HG03103 (cell line): Measurements from ENCODE around the gene MSLN.

ENCODE experiments used
- ATAC-seq: cut with Tn5 transposase; IDR thresholded peaks from one replicate; pipeline ENCODE4 v1.9.1; 2021; ENCODE audit warnings: low read depth; ENCODE audit not compliant: unreplicated experiment

Gene MSLN

DNA sequence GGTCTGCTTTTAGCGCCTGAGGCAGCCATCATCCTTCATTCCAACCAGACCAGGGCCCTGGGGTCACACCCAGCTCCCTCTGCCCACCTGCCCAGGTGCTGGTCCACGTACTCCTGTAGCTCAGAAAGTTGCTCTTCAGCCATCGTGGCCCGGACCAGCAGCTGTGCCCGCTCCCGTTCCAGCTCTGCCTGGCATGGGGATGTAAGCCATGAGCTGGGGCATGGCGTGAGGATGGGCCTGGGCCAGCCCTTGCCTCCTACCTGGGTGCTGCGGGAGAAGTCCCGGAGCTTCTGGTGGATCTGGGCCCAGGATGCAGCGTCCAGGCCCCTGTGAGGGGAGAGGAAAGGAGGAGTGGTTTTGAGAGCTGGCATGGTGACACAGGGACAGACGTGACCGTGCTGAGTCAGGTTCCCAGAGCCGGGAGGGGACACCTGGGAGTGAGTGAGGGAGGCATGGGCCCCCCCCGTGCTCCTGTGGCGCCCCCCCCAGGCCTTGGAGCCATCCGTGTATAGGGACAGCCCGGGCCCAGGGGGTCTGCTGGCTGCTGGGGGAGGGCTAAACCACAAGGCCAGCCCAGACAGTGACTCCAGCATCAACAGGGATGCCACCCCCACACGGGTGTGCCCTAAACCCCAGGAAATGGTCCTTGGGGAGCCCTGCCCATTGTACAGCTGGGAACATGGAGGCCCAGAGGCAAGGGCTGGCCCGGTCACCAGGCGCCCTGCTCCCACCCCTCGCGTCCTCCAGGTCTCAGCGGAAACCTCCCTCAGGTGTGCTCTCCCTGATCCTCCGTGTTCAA, 37.5 kb upstream of the MSLN start:
- no peak for ATAC-seq

DNA sequence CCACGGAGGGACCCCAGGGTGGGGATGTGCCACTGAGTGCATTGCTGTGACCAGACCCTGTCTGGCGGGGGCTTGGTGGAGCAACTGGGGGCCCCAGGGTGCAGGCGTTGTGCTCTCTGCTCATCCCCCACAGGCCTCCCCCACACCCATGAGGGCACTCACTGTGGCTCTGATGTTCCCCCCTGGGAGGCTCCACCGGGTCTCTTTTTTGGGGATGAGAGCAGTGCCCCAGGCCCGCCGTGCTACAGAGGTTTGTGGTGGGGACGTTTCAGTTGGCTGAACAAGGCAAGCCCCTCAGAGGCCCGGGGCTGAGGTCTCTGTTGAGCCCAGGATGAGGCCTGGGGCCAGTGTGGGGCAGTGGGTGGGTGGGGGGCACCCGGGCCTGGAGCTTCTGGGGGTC, 36.8 kb upstream of the MSLN start:
- no peak for ATAC-seq

DNA sequence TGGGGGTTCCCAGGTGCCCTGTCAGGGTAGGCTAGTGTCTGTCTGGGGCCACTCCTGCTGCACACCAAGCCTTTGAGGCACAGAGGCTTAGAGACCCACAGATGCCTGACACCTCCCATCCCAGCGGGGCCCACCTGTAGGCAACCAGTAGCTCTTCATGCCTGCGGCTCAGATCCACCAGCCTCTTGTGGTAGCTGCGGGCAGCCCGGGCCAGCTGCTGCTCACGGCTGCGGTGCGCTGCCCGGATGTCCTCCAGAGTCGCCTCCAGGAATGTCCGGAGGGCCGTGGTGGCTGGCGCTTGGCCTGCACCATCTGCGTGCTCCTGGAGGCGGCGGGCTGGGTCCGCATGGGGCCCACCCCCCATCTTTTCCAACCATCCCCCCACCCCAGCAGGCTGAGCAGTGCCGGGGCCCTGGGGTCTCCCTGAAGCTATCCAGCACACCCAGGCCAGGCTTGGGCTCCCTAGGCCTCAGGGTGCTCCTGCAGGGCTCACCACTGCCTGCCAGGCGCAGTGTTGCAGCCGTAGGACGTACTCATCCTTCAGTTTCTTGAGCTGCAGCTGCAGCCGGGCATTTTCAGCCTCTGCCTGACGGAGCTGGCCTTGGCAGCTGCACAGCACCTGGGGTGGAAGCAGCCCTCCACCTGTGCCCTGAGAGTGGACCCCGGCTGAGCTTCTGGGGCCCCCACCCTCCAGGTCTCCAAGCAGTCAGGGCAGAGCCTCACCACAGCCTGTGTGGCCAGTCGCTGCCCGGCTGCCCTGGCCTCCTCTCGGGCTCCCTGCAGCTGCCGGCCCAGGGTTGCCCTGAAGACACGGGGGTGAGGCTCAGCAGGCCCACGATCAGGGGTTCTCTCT, 36.1 kb upstream of the MSLN start:
- ATAC-seq, result no peak

DNA sequence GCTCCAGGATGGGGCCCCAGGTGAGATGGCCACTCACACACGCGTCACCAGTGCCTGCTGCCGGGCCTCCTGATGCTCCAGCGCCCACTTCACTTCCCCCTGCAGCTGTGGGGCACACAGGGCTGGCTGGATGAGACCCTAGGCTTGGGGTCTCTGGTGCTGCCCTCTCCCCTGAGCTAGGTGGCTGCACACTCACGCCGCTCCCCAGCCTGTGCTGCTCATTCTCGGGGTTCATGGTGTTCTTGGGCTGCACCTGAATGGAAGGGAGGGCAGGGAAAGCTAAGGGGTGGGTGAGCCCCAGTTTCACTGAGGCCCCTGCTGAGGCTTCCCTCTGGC, 35.5 kb upstream of the MSLN start:
- no peak for ATAC-seq

DNA sequence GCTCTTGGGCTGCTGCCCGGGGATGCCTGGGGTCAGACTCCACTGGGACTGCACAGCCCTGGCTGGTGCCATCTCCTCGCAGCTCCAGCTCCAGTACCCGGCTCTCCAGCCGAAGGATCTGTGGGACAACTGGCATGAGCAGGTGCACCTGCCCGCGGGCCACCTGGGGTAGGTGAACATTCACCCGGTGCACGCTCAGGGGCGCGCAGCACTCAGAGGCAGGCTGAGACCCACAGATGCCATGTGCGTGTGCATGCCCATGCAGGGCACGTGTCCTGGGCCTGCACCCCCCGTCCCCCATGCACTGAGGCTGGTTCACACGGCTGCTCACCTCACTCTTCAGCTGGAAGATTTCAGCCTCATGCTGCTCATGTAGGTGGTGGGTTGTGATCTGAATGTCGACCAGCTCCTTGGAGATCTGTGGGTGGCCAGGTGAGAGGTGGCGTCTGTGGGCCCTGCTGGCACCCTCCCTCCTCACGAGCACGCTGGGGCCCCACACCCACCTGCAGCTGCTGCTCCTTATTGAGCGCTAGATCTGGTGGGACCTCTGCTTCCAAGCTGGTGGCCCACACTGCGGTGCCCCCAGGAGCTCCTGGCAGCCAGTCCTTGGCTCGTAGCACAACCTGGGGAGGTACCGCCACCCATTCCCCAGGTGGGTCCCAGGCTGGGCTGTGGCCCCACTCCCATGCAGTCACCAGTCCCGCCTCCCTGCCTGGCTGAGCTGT, 34.9 kb upstream of the MSLN start:
- no peak for ATAC-seq

DNA sequence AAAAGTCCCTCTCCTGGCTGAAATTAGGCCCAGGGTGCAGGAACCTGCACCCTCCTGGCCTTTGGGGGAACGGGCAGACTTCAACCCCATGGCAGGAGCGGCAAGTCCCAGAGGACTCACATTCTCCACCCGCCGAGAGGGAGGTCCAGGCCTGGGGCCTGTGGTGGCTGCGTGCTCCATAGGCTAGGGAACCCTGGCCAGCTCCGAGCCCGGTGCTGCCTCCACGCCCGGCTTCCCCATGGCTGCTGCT, 34.4 kb upstream of the MSLN start:
- no peak for ATAC-seq

DNA sequence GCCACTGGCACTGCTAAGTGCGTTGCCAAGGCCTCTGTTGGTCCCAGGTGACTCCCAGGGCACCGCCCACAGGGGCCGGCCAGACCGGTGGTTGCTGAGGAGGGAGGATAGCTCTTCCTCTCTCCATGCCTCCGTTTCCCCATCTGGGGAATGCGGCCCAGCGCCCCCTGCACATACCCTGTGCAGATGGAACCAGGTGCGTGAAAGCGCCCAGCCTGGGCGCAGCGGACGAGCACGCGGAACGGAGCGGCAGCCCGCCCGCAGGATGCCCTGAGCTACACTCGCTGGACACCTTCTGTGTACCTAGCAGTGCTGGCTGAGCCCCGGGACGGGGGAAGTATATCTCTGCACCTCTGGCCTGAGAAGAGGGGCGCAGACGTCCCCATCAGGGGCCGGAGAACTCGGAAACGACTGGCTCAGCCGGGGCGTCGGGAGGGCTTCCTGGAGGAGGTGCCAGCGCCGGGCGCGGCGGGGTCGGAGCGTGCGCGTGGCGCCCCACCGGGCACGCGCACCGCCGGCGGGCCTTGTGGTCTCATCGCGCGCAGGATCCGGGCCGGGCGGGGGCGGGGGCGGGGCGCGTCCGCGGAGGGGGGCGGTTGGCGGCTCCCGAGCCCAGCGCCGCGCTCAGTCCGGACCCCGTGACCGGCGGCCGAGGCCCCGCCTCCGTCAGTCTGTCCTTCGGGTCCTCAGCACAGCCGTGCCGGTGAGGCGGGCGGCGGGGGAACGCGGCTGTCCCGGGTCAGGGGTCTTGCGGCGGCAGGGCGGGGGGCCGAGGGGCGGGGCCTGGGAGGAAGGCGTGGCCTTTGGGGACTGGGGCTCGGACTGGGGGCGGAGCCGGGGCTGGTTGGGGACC, 33.9 kb upstream of the MSLN start, which contains the start of the genes CCDC78 and HAGHL:
TSS of gene CCDC78 (minus strand) at position 6 of the 853 bp plus-strand sequence. CDS start 76 bp downstream, outside the sequence.
TSS of gene HAGHL (plus strand) at position 669 of the 853 bp plus-strand sequence. CDS start 404 bp downstream, outside the sequence.
- ATAC-seq, result no peak

DNA sequence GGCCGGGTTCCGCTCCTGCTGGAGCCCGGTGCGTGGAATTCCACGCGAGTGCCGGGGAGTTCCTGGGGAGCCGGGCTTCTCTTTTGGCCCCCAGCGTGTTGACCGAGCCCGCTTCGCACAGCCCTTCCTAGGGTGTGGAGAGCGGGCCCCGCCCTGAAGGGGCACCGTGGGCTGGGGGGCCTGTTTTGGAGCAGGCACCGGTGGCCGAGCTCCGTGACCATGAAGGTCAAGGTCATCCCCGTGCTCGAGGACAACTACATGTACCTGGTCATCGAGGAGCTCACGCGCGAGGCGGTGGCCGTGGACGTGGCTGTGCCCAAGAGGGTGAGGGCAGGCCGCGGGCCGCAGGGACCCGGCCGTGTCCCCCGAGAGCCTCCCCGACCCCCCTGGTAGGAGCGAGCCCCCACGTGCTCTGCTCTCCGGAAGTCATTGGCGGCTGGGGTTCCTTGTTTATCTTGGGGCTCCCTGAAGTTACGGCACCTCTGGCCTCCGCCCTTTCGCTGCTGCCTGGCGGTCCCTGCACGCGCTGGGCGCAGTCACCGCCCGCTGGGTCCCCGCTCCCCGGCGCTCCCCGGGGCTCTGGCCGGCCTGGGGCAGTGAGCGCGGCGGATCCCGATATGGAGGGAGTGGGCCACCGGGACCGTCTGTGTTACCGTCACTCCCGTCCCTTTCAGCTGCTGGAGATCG, 33.1 kb upstream of the MSLN start:
- ATAC-seq, result no peak

DNA sequence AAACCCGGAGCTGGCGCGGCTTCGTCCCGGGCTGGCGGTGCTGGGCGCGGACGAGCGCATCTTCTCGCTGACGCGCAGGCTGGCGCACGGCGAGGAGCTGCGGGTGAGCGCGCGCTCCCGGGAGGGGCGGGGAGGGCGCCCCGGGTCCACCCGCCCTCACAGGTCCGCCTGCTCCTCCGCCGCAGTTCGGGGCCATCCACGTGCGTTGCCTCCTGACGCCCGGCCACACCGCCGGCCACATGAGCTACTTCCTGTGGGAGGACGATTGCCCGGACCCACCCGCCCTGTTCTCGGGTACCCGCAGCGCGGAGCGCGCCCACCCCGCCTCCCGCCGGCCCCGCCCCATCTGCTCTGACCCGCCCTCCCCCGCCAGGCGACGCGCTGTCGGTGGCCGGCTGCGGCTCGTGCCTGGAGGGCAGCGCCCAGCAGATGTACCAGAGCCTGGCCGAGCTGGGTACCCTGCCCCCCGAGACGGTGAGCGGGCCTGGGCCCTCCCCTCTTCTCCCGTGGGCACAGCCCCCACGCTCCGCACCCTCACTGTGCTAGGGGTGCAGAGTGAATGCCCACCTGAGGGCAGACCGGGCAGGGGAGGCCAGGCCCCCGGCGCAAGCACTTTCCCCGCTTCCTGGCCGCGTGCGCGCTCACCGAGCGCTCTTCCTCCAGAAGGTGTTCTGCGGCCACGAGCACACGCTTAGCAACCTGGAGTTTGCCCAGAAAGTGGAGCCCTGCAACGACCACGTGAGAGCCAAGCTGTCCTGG, 32.2 kb upstream of the MSLN start:
- ATAC-seq, result no peak

DNA sequence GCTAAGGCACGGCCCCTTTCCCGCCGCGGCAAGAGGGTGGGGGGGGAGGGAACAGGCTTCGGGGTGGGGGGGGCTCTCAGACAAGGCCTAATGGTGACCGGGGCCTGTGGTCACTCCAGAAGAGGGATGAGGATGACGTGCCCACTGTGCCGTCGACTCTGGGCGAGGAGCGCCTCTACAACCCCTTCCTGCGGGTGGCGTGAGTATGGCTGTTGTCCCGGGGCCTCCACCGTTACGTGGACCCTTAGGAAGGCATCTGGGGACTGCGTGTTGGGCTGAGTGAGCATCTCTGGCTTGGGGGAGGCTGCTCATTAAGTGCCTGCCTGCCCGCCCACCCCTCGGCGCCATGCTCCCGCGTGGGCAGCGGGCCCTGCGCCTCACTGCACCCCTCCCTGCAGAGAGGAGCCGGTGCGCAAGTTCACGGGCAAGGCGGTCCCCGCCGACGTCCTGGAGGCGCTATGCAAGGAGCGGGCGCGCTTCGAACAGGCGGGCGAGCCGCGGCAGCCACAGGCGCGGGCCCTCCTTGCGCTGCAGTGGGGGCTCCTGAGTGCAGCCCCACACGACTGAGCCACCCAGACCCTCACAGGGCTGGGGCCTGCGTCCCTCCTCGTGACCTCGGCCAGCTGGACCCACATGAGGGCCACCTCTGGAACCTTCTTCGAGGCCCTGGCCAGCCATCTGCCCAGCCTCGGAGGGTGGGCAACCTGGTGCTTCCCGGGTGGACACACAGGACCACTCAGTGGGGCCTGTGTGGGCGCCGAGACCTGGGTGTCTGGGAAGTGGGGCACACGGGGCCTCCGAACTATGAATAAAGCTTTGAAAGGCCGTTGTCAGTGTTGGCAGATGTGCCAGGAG, 31.4 kb upstream of the MSLN start:
- no peak for ATAC-seq

DNA sequence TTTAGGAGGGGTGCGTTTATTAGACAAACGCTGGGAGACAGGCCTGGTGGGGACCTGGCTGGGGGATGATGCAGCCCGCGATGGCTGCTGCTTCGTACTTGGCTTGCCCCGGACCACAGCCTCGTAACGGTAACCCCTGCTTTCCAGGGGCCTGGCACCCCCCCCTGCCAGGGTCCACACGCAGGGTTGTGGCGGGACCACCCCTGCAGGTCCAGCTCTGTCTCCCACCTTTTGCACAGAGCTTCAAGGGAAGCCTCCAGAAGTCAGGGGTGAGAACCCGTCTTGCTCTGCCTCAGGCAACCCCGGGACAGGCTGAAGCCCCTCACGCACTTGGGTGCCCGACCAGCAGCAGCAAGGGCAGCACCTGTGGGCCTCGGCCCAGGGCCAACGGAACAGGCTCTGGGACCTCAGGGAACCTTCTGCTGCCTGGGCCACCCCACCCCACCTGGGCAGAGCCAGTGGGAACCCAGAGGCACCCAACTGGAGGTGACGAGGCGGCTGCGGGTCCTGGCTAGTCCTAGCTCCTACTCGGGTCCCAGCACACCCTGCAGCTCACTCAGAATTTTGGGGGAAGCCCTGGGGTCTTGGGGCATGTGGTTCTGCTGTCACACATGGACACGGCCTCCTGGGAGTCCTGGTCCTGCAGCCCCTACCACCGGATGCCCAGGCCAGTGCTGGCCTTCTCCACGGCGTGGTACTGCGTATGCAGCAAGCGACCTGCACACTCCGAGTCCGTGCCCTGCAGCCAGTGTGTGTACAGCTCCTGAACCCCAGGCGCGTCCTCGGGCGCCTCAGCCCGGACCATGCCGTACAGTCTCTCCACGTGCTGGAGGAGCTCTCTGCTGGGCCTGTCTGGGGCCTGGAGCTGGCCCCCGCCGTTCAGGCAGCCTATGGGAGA, 30.5 kb upstream of the MSLN start:
- ATAC-seq, result no peak

DNA sequence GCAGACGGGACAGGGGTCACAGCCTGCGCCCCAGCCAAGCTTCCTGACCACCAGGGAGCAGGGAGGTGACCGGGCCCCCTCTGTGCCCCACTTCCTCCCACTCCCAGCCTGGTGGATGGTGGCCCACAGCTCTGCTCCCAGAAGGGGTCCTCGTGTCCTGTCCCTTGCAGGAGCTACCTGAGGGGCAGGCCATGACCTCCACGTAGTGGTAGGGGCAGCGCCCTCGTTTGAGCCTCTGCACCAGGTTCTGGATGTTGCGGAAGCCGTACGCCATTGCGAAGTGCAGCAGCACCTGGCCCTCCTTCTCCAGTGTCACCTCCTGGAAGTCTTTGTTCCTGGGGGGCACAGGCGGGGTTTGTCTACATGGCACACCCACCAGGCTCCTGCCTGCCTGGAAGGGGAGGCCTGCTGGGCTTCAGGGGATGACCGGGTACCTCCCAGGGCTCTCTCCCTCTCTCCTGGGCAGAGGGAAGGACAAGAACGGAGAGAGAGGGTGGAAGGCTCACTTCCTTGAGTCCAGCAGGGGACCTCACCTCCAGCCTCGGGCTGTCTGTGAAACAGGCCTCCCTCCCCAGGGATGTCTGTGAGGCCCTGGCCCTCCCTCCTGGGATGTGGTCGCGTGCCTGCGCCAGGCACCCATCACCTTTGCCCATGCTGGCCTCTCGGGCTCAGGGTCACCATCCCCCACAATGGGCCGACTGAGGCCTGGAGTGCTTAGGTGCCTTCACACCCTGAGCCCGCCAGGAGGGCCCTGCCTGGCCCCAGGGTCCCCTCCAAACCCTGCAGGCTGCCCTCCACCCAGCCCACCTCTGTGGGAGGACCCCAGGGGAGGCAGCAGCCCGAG, 29.6 kb upstream of the MSLN start:
- ATAC-seq, result no peak

DNA sequence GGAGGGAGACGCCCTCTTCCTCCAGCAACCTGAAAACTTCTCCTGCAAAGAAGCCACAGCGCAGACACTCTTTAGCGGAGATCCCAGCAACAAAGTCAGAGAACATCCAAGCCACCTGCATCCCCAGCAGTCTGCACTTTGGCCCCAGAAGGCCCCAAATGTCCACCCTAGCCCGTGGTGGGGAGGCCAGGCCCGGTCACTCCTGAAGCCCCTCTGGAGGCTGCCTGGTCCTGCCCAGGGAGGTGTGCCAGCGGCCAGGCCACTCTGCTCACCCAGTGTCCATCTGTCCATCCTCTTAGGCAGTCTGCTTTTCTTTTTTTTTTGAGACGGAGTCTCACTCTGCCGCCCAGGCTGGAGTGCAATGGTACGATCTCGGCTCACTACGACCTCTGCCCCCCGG, 28.2 kb upstream of the MSLN start:
- ATAC-seq, result no peak

DNA sequence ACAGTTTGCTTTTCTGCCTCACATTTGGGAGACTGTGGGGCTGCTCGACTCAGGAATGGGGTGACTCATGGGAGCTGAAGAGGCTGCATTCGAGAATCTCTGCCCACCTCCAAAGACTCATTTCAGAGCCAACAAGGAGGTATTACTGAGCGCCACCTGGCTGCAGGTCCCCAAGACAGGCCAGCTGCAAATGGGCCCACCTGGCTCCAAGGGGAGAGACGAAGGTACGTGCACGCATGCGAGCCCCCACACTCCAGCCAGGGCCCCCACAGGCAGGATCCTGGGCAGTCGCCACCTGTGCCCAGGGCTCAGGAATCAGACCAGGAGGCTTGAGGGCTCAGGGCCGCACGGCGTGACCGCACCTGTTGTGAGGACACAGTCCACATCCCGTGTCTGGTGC, 27.6 kb upstream of the MSLN start:
- no peak for ATAC-seq

DNA sequence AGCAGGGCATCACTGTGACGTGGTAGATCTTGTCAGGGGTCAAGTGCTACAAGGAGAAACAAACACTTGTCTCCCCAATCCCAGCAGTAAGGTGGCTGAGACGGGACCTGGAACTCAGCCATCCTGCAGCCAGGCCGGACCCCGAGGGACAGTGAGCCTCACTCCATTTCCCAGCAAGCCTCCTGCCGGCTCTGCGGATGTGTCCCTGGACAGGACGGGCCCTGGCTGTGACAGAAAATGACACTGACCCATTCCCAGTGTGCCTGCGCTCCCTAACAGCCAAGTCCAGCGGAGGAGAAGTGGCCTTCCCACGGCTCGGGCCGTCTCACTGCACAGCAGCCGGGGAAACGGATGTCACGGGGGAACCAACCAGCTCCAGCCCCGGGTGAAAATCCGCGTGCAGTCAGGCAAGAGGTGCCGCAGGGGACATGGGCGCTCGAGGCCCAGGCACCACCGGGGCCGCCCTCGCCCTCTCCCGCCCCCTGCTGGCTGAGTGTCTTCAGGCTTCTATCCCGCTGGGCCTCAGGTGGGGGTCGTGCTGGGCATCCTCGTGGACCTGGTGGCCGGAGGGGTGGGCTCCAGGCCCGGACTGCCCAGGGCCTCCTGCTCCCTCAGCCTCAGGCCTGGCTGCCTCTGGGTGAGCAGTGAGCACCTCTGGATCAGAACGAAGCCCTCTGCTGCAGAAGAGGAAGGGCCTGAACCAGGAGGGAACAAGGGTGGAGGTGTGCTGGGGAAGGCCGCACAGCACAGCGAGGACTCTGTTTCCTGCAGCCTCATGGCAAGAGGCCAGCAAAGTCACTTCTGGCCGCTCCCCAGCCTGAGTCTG, 26.9 kb upstream of the MSLN start:
- ATAC-seq, result no peak
